Endodermal cell (in vitro differentiated cells): ENCODE data around the gene KMT2B. TPM values are rescaled to one million over a fixed set of nuclear protein-coding genes. Genes with fewer than 3 reads are reported as not detected.

Experiments
- DNase-seq: peaks from one replicate; pipeline ENCODE4 v3.0.0-alpha.2; 2017
- H3K27ac ChIP-seq: 2 replicates; pipeline ENCODE4 v1.5.1; 2013; ENCODE audit warnings: mild to moderate bottlenecking, low read depth, low read length, moderate library complexity
- H3K27me3 ChIP-seq: 2 replicates; pipeline ENCODE4 v1.6.1; 2013; ENCODE audit warnings: mild to moderate bottlenecking, low read length, moderate library complexity; ENCODE audit not compliant: insufficient read depth, control insufficient read depth, poor library complexity, severe bottlenecking
- H3K36me3 ChIP-seq: 2 replicates; pipeline ENCODE4 v1.7.0; 2013; ENCODE audit warnings: mild to moderate bottlenecking, low read length, moderate library complexity; ENCODE audit not compliant: control insufficient read depth, insufficient read depth
- H3K4me1 ChIP-seq: one replicate; pipeline ENCODE4 v1.7.0; 2013; ENCODE audit warnings: low read length; ENCODE audit not compliant: control insufficient read depth, insufficient read depth
- H3K4me3 ChIP-seq: 2 replicates; pipeline ENCODE4 v1.5.1; 2013; ENCODE audit warnings: mild to moderate bottlenecking, low read length, moderate library complexity
- H3K9ac ChIP-seq: 2 replicates; pipeline ENCODE4 v1.6.1; 2013; ENCODE audit warnings: mild to moderate bottlenecking, low read length, moderate library complexity; ENCODE audit not compliant: poor library complexity, severe bottlenecking; ENCODE audit errors: extremely low read depth
- H3K9me3 ChIP-seq: 2 replicates; pipeline ENCODE4 v1.6.1; 2013; ENCODE audit warnings: mild to moderate bottlenecking, low read length, moderate library complexity; ENCODE audit not compliant: control insufficient read depth
- H3K27ac Mint-ChIP-seq: 2 replicates; pipeline ENCODE4 v1.8.0; 2020; ENCODE audit warnings: mixed read lengths
- H3K27me3 Mint-ChIP-seq: 2 replicates; pipeline ENCODE4 v1.8.0; 2021; ENCODE audit warnings: mild to moderate bottlenecking, mixed read lengths; ENCODE audit not compliant: insufficient read depth
- H3K36me3 Mint-ChIP-seq: 2 replicates; pipeline ENCODE4 v1.8.0; 2020; ENCODE audit warnings: low read depth, mixed read lengths
- H3K4me1 Mint-ChIP-seq: 2 replicates; pipeline ENCODE4 v1.8.0; 2020; ENCODE audit warnings: mixed read lengths
- H3K4me3 Mint-ChIP-seq: 2 replicates; pipeline ENCODE4 v1.8.0; 2020; ENCODE audit warnings: mild to moderate bottlenecking, moderate library complexity, mixed read lengths
- H3K9me3 Mint-ChIP-seq: 2 replicates; pipeline ENCODE4 v1.8.0; 2020; ENCODE audit warnings: mild to moderate bottlenecking, mixed read lengths
- CTCF ChIP-seq: fragments of 200-600 bp; sonication (generic); conservative IDR thresholded peaks from 2 replicates; pipeline ENCODE4 v1.5.0; 2021; ENCODE audit warnings: antibody characterized with exemption, mild to moderate bottlenecking
- WGBS, 2 experiments: methylation state at CpG; one replicate each; pipeline versions ENCODE4 v1.1.5 to v1.1.7; 2013; ENCODE audit warnings: missing lambda C conversion rate in 2 of 2, mixed read lengths in 1 of 2; ENCODE audit not compliant: insufficient coverage in 1 of 2, insufficient read length in 1 of 2; 5-methylcytosine and 5-hydroxymethylcytosine counted together
- total RNA-seq, 2 donors: library from RNA; stranded (reverse); fragmentation: NEBNext Ultra II Directional in 1 of 2; extraction: Animal tissue kit (Norgen Biotek cat#: 25700) in 1 of 2; gene quantifications; 2 replicates in 1 of 2; 3 replicates in 1 of 2; pipeline ENCODE4 v1.2.1, GENCODE V29; 2021

Gene KMT2B
- total RNA-seq, 2 donors from 2014 or later = 48.1 to 54.0 TPM

- peak; percentile 71 for DNase-seq
- WGBS, 2 experiments = 68 to 70% methylated on average over 5 to 8 of the region's 9 CpGs
Measured at GRCh38 chr19:35703343-35703742, 14.5 kb upstream of the KMT2B start.

DNA sequence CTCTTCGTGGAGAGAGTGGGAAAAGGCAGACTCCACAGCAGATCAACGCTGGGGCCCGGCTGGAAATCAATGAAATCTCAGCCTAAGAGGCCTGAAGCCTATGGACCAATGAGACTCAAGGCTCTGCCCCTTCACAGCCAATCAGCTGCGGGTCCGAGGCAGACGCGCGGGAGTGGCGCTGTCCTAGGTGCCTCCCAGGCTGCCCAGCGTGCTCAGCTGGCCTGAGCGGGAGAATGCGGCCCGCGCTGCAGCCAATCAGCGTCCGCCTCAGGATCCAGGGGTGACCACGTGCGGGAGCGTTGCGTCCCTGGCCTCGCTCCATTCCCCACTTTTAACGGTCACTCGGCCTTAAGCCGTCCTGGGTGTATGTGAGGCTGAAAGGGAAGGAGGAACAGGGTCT is 13.6 kb upstream of the KMT2B start, which contains the start of gene ZBTB32:
Gene ZBTB32, plus strand, starts transcription at position 341 of the 400 bp plus-strand sequence. CDS start 10,069 bp downstream, outside the sequence.
- no peak within 1 kb of the TSS for H3K27ac ChIP-seq
- H3K27me3 Mint-ChIP-seq = peaks cover 26% of the 10 kb centered on the region
- no peaks in the 10 kb centered on the region for H3K36me3 Mint-ChIP-seq
- H3K9me3 ChIP-seq = no peaks in the 10 kb centered on the region
- no peak within 1 kb of the TSS for H3K27ac Mint-ChIP-seq
- TF ChIP-seq CTCF = no peak
- H3K4me3 Mint-ChIP-seq = no peak within 1 kb of the TSS
- no peak within 1 kb of the TSS for H3K9ac ChIP-seq
- H3K9me3 Mint-ChIP-seq = no peaks in the 10 kb centered on the region
- peaks cover 2% of the 10 kb centered on the region for H3K4me1 Mint-ChIP-seq
- no peaks in the 10 kb centered on the region for H3K4me1 ChIP-seq
- DNase-seq = peak; percentile 91
- no peak within 1 kb of the TSS for H3K4me3 ChIP-seq
- H3K36me3 ChIP-seq = no peaks in the 10 kb centered on the region
- H3K27me3 ChIP-seq = peaks cover 11% of the 10 kb centered on the region
- WGBS, 2 experiments = 37 to 43% methylated on average over 22 to 24 of the region's 24 CpGs

More at GRCh38 chr19:35703343-35703742, 14.5 kb upstream of the KMT2B start:
- Mint-ChIP-seq H3K9me3 (no peaks in the 10 kb centered on the region), H3K27ac (no peak overlapping the region), H3K27me3 (peaks cover 26% of the 10 kb centered on the region), H3K4me1 (peaks cover 2% of the 10 kb centered on the region), H3K4me3 (peak overlapping the region; percentile 57), H3K36me3 (no peaks in the 10 kb centered on the region)
- Histone ChIP-seq H3K36me3 (no peaks in the 10 kb centered on the region), H3K9me3 (no peaks in the 10 kb centered on the region), H3K4me1 (no peaks in the 10 kb centered on the region), H3K4me3 (no peak overlapping the region), H3K27me3 (peaks cover 11% of the 10 kb centered on the region), H3K27ac (no peak overlapping the region), H3K9ac (no peak overlapping the region)
- TF ChIP-seq CTCF = no peak

DNA sequence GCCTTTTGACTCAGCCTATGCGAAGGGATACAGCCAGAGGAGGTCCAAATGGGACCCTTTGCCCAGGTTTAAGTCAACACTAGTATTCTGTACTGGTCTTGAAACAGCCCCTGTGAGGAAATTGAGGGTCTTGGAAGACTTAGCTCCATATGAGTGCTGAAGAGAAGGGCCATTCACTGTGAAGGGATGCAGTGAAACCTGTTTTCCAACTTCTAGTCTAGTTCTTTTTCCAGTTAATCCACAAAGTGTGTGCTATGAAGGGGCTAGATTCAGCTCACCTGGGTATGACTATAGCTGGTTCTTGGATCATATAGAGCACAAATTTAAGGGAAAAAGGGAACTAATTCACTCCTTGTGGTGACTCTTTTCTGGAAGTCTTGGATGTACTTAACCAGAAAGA is 9.4 kb upstream of the KMT2B start:
- H3K27me3 Mint-ChIP-seq = peaks cover 22% of the 10 kb centered on the region
- no peaks in the 10 kb centered on the region for H3K4me1 ChIP-seq
- H3K36me3 ChIP-seq = no peaks in the 10 kb centered on the region
- no peaks in the 10 kb centered on the region for H3K9me3 Mint-ChIP-seq
- no peak overlapping the region for H3K4me3 ChIP-seq
- WGBS, 2 experiments = 92% methylated on average over 1 of the region's 1 CpG
- no peaks in the 10 kb centered on the region for H3K36me3 Mint-ChIP-seq
- no peak overlapping the region for H3K27ac Mint-ChIP-seq
- no peak overlapping the region for H3K9ac ChIP-seq
- no peaks in the 10 kb centered on the region for H3K9me3 ChIP-seq
- no peak for DNase-seq
- no peak for TF ChIP-seq CTCF
- no peak overlapping the region for H3K4me3 Mint-ChIP-seq
- H3K27me3 ChIP-seq = peaks cover 11% of the 10 kb centered on the region
- H3K4me1 Mint-ChIP-seq = no peaks in the 10 kb centered on the region
- no peak overlapping the region for H3K27ac ChIP-seq
